CD1c-positive myeloid dendritic cell (primary cell): ENCODE results near the gene NTF3.

Experiments used
- DNase-seq: peaks from one replicate; pipeline ENCODE4 v3.0.0-alpha.2; 2016; ENCODE audit errors: extremely low spot score

Gene NTF3

DNA sequence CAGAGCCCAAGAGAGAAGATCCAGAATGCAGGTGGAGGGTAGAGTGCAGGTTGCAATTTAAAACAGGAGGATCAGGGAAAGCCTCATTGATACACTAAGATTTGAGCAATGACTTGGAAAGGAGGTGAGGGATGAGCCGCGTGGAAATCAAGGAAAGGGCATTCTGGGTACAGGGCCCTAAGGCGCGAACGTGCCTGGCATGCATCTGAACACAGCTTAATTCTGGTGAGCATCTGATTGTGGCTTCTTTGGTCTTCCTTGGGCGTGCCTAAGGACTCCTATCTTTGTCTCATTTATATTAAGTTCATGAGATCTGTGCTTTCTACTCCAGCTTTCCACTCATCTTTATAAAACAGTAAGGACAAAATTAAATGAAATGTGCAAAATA, 79.3 kb downstream of the NTF3 start:
- no peak for DNase-seq

DNA sequence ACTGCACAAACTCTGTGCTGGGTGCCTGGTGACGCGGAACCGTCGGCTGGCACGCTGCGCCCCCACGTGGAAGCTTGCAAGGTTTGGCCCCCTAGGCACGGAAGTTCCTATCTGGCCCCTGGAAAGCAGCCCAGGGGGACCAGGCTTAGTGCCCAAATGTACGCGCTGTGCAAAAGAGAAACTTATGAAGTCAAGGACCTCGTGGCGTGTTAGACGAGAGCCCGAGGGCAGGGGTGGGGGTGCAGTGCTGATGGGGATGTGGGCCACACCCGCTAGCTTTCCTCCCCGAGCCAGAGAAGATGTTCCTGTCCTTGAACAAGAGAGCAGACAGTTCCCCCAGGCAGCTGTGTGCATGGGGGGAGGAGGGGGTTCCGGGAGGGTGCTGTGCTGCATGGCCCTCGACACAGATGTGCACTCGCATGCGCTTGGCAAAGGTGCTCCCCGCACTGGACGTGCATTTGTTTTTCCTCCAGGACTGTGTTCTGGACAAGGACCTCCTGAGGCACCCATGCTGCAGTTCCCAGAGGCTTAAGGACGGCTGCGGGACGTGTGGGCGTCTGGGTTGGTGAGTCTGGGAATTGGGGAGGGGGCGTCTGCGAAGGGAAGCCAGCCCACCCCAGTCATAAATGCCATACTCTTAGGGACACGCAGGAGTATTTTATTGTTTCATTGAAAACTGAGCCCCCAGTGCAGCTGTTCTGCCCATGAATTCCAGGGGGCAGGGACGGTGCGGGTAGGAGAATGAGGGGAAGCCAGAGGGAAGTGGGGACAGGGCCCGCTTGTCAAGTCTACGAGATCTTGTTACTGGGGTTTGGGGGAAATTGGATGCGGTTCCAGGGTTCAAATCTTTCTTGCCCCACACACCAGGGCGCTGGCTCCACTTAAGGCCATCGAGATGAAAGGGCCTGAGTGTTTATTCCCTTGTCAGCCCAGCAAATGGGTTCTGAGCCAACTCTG, 80.0 kb downstream of the NTF3 start:
- peak; percentile 3 for DNase-seq

DNA sequence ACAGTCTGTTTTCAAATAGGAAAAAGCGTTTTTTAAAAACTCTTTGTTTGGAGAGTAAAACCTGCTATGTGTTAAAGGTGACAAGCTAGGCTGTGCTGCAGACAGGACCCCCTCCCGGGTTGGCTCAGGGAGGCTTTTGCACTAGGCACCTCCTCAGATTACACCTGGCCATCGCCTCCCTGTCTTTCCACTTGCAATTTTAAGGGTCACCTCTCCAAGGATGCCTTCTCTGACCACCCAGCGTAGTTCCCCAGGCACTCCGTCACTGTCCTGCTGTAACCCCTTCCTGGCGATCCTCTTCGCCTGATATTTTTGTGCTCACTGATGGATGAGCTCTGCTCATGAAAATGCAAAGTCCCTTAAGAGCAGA, 80.7 kb downstream of the NTF3 start:
- DNase-seq = no peak

DNA sequence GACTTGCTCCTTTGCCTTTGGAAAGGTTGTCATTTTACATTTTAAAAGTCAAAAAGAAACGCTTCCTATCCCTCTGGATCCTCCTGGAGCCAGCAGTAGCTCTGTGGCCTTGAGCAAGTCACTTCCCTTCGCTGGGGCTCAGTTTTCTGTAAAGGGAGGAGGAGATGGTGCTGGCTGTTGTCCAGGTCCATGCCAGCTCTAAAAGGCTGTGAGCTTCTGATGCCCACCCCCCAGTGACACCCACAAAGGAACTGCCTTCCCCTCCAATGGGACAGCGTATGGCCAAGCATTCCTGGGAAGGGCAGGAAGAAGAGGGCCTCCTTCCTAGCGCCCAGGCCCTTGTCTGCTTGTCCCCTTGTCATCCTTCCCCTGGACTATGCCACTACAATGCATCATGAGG, 81.5 kb downstream of the NTF3 start:
- DNase-seq = no peak

DNA sequence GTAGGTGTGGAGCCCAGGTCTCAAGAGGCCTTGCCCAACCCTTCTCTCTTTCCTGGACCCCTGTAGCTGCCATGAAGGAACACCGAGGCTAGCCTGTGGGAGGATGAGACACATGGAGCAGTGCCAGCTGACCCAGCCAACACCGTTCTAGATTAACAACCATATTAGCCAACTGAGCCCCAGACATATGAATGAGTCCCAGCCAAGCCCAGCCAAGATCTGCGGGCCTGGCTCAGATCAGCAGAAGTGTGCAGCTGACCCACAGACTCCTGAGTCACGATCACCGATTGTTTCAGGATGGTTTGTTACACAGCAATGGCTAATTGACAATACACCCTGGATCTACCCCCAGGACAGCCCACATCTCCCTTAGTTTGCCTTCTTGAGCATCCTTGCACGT, 82.1 kb downstream of the NTF3 start:
- no peak for DNase-seq

DNA sequence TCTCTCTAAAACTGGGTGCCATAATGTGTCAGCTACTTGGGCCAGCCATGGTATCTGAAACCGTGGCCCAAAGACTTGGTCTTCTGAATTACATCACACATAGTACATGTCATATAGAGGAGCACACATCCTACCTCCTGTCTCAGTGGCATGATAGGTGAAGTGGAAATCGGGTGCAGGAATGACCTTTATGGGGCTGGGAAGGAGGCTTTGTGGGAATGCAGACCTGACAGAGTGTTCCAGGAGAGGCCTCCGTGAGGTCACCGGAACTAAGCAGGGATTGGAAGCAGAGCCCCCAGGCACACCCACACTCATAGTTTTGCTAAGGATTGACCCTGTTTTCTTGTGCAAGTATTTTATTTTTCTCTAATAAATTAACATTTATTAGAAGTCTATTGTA, 82.6 kb downstream of the NTF3 start:
- DNase-seq = no peak

DNA sequence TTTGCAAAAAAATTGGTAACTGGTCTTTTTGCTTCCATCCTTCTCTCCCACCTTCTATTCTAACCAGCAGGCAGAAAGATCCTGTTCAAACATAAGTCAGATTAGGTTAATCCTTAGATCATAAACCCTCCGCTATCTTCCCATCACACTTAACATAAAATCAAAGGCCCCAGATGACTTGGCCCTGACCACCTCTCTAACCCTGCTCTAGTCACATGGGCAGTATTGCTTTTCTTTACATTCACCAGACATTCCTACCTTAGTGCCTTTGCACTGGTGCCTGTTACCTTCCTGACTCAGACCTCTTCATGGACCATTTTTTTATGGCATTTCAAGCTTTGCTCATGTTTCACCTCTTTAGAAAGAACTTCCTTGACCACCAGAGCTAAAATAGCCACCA, 83.5 kb downstream of the NTF3 start:
- no peak for DNase-seq

DNA sequence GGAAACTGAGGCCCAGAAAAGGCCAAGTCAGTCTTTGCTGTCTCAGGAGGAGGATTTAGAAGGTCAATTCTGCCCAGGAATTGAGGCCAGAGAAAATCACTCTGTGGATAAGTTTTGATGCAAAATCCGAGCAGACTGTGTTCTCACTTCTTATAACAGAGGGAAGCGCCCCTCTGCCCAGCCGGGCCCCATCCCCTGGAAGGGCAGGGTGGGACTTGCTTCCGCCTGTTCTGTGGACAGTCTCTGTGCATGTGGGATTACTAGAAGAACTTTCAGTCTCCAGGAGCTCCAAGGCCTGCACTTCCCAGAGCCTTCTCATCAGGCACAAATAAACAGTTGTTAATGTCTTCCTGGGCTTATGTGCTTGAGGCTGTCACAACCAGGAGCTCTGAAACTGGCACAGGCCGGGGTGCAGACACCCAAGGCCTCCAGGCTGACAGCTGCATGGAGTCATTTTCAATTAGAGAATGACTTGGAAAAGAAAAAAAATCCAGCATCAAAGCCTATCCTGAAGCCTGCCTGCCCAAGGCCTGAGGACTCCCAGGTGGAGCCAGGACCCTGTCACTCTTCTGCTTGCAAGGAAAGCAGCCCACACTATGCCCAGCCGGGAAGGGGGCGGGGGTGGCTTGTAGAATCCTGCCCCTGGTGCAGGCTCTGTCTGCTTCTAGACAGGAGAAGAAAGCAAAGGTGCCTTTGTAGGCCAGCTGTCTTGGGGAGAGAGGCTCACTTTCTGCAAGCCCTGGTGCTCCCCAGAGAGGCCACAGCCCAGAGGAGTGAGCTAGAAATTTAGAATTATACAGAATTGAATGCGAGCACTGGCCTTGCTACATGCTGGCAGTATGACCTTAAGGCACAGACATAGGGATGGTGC, 84.7 kb downstream of the NTF3 start:
- DNase-seq = no peak

DNA sequence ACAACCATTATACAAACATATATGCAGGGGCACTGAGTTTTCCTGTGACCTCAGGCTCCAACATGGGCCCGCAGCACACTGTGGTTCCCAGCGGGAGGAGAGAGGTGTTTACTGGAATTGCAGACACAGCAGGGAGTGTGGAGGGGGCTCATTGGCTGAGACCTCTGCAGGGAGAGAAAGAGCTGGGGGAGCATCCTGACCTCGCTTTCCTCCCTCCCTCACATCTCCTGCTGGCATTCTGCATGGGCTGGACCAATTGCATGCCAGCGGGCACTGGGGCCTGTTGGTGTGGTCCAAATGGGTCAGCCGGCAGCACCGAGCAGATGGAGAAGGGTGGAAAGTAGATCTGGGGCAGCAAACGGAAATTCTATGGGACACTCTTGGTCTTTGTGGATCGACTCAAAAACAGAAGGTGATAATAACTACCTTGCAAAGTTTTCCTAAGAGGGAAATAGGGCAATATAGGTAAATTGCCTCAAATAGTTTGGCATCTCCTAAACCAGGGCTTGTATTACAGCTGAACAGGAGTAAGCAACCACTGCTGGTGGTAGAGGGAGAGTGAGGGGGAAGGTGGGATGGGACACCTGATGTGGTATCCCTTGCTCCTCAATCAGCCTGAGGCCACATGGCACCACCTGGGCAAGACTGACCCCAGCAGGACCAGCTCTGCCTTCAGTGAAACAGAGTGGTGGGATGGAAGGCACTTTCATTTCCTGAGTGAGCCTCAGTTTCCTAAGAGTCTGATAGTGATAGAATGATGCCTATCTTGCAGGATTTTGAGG, 86.9 kb downstream of the NTF3 start:
- no peak for DNase-seq

DNA sequence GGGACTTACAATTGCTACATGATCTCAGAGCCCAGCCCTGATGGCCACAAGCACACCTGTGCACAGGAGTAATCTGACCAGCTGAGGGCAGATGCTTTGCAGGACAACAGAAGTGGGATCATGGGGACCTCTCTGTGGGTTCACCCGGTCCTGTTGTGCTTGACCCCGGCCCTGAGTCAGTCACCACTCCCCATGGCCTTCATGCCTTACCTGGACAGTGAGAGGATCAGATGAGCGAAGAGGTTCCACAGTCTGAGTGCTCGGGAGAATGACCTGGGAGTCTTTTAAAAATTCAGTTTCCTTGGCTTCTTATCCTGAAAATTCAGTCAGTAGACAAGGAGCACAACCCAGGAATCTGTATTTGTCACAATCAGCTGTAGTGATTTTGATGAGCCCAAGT, 88.1 kb downstream of the NTF3 start:
- no peak for DNase-seq

DNA sequence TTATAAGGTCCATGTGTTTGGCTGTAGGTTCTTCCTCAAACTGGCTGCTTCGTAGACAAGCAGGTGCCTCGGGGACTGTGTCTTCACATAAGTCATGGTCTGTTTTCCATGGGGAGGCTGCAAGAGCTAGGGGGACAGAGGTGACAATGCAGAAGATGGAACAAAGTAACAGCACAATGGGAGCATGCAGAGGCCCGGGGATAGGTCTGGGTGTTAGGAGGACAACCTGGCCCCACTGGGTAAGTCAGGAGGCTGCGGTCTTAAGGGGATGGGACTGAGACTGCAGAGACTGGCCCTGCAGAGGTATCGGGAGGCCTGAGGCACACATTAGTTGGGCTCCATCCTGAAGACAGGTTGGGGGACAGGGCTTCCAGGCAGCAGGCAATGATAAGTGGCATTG, 88.9 kb downstream of the NTF3 start:
- no peak for DNase-seq

DNA sequence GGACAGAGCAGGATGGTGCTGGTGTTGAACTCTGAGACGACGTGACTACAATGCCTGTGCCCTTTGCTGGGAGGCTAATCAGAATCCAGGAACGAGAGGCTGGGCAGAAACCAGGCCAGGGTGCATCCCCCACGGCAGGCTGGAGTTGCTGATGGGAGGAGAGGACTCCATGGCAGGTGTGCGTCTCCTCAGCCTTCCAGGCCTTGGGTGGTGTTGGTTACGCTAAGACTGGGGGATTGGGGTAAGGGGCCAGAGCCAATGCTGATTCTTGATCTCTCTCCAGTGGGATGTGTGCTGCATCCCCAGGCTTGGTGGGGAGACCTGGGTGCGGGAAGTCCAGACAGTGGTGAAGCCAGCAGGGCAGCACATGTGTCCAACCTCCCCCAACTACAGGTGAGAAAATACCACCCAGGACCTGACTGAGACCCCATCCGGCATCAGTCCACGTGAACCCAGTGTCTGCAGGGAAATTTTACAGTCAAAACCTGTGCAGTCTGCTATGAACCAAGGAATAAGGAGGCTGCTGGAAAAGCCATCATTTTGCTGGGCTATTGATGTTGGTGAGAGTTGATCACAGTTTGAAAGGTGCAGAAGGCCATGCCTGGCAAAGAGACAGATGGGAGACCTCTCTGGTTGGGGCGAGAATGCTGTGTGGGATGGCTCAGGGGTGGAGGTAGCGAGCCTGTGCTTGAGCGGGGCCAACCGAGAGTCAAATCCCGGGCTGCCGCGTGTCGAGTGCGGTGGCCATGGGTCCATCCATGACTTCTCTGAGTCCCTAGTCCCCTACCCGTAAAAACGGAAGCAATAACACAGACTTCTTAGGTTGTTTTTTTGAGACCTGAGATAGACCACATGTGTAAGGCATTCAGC, 89.8 kb downstream of the NTF3 start:
- no peak for DNase-seq

DNA sequence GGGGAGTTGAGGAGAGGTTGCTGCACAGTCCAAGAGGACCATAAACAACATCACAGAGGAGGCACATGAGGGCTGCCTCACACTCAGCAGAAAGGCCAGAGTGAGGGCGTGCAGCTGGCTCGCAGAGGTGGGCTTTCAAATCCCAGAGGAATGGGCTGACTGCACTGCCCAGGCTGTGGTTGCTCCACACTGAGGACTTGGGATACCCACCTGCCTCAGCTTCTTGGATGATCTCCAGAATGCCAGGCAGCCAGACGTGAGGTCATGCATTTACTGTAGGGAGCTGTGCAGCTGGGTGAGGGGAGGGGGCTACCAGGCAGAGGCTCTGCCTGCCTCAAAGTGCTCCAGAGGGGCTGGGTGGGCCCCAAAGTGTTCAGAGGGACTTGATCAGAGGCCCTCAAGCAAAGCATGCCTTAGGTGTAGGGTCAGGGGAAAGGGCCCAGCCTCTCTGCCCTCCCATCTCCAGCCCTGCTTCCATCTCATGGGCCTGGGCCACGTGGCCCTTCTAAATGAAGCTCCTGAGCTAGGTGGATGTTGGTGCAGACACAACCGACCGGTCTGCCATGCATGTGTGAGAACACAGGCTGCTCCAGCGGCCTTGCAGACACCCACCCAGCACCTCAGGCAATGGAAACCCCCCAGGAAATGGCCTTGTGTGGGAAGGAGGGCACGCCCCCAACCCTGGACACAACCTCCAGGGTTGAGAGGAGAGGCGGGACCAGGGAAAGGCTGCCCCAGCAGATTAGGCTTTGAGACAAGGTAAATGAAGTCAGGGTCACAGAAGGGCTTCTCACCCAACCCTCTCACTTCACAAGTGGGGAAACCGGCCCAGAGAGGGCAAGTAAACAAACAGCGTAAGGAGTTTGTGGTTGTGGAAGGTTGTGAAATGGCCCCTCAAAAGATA, 90.8 kb downstream of the NTF3 start:
- DNase-seq = no peak

DNA sequence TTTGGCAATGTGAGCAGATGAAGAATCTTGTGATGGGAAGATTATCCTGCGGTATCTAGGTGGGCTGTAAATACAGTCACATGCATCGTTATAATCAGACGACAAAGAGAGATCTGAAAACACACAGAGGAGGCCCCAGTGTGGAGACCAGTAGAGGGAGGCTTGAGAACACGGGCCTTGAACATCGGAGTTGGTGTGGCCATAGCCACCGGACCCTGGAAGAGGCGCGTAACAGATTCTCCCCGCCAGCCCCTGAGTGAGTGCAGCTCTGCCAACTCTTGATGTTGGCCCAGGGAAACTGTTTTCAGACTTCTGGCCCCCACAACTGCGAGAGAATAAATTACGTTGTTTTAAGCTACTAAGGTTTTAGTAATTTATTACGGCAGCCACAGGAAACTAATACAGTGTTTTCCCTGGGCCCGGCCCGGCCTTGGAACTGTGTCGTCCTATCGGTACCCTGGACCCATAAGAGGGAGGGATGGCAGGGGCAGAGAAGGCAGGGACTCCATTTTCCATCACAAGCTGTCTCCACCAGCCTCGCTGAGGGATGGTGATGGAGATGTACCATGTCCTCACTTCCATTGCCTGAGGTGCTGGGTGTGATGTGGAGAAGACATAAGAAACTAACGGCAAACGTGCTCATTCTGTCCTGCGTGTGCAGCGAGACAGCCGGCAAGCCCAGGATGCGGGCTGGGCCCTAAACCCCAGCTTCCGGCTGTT, 91.6 kb downstream of the NTF3 start:
- no peak for DNase-seq

DNA sequence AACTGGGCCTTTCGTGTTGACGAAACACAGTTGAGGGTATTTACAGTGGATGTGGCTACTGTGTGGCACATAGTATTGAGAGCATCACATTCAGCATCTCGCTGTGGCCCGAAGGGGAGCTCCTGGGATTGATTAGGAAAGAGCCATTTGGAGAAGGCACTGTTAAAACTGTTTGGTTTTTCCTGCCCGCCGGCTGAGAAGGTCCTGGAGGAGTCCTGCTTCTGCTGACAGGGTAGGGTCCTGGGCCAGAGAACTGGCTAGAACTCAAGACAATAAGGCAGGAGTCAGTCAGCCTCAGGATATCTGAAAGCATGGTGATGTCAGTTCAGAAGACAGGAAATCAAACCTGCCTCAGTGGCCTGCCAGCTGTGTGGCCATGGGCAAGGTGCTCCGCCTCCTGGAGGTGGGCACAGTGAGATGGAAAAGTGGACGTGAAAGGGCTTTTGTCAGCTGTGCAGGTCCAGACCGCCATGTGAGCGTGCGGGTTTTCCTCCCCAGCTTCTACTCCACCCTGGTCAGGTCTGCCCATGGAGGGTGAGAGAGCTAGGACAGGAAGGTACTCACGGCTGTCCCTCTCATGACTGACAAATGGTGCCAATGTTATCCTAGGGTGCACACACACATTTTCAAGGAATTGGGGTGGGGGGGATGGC, 92.3 kb downstream of the NTF3 start:
- no peak for DNase-seq

DNA sequence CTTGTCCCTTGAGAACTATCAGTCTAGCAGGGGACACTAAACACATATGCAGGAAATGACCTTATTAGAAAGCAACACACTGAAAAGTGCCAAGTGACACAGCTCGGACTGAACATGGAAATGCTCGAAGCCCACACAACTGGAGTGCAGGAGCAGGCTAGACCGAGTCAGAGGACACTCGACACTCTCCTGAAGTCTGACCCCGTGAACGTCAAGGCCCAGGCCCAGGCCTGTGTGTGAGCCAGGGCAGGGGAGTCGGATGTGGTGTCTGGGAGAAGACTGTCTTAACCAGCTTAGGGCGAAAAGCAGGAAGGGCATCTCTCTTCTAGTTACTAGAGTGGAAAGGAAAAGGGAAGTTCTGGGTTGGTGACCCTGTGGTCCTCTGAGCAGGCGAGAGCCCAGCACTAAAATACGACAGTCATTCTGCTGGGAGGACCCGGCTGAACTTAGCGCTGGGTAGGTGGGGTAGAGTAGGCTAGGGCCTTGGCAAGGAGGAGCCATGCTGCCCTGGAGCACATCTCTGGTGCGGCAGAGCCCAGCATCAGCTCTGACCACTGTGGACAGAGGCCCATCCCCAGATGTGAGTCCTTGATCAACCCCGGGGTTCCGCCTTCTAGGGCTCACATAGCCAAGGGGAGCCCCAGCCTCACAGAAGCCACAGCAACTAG, 93.0 kb downstream of the NTF3 start:
- DNase-seq = no peak

DNA sequence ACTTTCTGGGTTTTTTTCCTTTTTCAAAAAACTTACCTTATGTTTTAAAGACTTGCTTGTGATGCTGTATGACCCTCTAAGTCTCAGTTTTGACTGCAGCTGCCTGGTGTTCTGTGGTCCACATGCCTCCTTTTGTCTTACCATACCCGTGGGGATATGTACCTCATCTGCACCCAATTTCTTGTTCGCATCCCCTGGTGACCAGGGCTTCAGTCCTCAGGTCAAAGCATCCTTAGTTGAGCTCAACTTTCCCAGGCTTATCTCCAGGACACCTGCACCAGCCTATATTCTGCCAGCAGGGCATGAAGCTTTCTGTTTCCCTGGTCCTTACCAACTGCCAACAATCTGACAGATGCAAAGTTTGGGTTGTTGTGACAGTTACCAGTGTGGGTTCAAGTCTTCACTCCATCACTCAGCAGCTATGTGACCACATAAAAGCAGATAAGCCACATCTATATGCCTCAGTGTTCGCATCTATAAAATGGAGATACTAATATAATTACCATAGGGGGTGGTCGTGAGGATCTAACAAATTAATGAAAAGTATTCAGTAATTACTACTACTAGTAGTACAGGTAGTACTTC, 94.0 kb downstream of the NTF3 start:
- no peak for DNase-seq

DNA sequence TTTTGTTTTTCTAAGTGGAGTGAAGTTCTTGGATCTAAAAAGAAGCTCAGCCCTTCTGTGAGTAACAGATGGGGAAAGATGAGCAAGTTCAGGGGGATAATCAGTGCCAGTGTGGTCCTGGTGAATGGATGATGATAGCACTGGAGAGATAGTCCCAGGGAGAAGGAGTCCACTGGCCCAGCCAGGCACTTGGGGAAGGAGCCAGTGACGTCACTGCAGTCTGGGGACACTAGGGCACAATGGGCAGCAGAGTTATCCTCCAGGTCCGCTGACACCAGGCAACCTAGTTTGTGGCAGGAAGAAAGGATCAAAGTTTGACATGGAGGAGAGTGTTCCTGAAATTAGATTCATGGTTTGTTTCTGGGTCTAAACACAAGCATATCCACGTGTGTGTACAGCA, 101.5 kb downstream of the NTF3 start:
- DNase-seq = no peak
